ENCODE data around the gene MAPKAP1.
A peak's percentile ranks its signal among the peaks of the same experiment; 100 is the strongest.
"Not testable (repeated sequence)": the region's sequence is repeated elsewhere in the genome, so short reads cannot be mapped to it uniquely, and the experiment has no call there.

The MAPKAP1 gene

DNA sequence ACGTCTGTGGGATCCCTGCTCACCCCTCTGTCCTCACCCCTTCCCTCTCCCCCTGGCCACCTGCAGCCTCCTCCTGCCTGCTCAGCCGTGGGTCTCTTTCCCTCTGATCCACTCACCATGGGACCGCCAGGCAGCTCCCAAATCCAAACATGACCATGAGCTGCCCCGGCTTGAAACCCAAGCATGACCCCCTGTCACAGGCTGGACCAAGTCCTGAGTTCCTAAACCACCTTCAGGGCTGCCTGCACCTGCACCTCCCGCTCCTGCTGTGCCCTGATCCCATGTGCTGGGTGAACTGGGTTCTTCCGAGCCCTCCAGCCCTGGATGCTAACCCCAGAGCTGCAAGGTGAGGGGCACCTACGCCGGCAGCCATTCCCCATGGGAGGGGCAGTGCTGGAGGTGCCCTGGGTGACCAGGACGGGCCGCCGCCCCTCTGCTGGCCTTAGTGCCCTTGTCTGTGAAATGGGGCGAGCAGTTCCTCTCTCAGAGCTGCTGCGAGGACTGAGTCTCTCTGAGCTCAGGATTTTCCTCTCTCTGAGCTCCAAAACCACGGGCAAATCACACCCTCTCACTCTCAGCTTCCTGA is 295.7 kb downstream of the MAPKAP1 start:
- no peak for DNase-seq (ENCODE audit: low spot score)

DNA sequence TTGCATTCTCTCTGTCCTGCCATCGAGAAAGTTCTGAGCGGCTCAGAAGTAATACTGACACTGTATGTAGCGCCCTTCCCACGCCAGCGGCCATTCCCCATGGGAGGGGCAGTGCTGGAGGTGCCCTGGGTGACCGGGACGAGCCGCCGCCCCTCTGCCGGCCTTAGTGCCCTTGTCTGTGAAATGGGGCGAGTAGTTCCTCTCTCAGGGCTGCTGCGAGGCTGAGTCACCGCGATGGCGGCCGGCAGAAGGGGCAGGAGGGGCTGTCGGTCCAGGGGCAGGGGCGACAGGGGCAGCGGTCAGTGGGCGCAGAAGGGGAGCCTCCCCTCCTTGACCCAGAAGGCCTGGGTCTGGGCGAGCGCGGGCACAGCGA is 296.5 kb downstream of the MAPKAP1 start:
- no peak for DNase-seq (ENCODE audit: low spot score)

DNA sequence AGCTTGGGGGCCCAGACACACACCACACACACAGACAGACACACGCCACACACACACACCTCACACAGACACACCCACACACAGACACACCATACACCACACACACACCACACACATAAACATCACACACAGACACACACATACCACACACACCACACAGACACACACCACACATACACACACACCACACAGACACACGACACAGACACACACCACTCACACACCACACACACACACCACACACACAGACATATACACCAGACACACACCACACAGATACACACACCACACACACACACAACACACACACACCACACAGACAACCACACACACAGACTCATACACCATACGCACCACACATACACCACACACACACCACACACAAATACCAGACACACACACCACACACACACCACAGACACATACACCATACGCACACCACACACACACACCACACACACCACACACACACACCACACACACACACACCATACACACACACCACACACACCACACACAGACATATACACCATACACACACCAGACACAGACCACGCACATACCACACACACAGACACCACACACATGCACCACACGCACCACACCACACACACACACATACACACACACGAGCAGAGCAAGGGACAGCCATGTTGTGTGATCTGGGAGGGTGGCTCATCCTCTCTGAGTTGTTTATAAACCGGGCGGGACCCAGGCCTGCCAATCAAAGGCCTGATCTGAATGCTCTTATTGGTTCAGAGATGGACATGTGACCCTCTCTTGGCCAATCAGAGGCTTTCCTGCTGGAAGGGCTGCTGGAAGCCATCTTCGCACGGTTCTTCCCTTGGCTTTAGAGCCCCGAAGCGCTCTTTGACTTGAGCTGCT is 297.1 kb downstream of the MAPKAP1 start:
- peak; percentile 59 for DNase-seq (ENCODE audit: low spot score)

DNA sequence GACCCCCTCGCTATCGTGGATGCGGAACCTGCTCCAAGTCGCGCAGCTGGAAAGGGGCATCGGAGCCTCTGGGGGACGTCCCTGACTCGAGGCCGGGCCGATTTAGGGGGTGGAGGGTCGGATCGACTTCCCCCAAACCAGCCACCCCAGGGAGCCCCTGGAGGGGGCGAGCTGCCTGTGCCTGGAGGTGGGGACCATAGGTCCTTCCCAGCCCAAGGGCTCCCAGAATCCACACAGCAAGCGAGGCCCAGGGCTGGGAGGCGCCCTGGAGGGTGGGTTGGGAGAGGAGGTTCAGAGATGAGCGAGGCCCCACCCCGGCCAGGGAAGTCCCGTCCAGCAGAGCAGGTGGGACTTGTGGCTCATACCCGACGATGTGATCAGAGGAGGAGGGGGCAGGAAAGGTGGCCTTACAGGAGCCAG is 297.8 kb downstream of the MAPKAP1 start:
- no peak for DNase-seq (ENCODE audit: low spot score)

DNA sequence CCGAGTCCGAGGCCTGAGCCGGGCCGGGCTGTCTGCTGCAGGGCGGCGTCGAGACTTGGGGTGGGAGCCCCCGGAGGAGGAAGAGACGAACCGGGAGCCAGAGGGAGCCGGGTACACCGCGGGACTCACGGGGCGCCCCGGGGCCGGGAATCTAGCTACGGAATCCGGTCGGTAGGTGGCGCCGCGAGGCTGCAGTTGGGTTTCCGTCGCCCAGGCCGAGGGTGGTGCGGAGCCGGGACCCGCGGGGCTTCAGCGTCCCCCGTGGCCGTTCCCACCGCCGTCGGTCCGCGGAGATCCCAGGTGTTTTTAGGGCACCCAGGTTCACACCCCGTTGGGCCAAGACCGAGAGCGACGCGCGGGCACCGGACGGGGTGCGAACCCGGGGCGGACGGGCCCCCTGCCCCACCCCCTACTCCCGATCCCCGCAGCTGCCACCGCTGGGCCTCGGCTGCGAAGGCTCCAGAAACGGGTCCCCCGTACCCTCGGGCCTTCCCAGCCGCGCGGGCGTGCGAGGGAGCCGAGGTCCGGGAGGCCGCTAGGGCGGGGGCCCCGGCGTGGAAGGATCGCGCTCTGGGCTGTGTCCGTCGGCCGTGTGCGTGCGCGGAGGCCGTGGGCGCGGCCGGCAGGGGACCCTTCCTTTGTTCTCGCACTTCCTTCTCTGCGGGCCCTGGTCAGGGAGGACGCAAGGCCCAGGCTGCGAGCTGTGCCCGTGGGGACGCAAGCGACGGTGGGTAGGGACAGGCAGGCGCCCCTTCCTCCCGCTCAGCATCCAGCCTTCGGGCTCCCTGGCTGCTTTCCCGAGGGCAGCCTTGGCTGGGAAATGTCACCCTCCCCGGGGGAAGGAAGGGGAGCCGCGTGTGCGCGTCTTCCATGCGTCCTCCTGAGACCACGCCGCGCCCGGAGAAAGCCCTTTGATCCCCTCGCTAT is 298.8 kb downstream of the MAPKAP1 start:
- peak; percentile 92 for DNase-seq (ENCODE audit: low spot score)

DNA sequence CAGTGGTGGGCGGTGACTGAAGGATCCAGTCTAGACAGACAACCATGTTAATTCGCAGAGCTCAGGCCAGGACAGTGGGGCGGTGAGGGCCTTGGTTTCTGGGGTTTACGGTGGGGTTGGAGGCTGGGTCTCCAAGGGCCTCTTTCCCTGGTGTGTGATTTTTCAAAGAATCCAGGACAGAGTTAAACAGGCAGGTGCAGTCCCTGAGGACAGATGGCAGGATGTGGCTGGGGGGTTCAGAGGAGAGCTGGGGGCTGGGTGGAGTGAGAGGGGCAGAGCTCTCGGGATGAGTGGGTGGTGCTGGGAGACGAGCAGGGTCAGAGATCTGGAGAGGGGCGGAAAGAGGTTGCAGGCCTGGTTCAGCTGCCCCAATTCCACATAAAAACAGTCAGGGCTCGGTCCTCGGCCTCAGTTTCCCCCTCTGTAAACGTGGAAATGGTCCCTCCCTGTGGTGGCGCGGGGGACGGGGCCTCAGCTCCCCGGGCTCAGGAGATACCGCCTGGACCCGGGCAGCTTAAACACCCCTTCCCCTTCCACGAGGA is 299.5 kb downstream of the MAPKAP1 start:
- DNase-seq (ENCODE audit: low spot score) = no peak

DNA sequence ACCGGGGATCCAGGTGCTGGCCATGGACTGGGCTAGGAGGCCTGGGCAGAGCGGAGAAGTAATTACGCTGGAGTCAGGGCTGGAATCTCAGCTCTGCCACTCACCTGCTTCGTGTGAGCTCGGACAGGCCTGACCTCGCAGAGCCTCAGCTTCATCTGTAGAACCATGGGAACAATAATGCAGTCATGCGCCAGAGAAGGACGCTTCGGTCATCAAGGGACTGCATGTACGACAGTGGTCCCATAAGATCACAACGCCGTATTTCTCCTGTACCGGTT is 300.3 kb downstream of the MAPKAP1 start:
- DNase-seq (ENCODE audit: low spot score) = no peak

DNA sequence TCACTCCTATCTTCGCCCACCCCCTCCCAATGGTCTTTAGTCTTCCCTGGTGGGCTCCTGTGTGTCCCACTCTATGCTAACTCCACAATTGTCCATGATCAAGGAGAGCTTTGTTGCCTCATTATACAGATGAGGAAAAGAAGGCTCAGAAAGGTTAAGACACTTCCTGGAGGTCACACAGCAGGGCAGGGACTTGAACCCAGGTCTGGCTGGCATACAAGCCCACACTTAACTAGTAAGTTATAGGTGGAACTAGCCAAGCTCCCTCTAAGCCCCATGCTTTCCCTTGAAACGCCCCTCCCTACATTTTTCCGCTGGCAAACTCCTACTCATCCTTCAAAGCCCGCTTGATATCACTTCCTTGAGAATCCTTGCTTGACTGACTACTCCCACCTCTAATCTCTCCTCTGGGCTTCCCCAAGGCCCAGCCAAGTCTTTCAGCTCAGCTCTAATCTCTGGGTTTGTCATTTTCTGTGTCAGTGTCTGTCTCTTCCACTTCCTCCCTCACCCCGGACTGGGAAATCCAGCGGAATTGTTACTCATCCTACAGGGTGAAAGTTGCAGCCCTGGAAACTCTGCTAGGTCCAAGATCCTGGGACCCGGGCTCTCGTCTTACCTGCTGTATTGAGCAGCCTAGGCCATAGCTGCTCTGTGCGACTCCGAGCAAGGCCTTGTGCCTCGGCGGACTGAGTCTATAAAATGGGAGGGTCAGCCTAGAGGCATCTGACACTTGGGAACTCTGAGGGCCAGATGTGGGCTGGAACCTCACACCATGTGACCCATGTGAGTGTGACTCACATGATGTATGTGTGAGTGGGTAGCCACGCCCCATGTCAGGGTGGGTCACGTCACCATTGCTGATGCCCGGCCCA is 300.8 kb downstream of the MAPKAP1 start:
- DNase-seq (ENCODE audit: low spot score) = peak; percentile 29

DNA sequence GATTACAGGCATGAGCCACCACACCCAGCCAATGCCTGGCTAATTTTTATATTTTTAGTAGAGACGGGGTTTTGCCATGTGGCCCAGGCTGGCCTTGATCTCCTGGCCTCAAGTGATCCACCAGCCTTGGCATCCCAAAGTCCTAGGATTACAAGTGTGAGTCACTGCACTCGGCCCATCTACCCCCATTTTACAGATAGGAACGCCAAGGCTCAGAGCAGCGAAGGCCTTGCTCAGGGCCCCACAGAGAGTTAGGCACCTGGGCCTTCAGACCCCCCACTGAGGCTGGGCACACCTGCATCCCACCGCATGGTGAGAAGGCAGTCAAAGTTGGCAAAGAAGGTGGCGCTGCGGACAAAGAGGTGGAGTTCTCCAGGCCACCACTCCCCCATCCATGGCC is 302.3 kb downstream of the MAPKAP1 start:
- DNase-seq (ENCODE audit: low spot score) = no peak

DNA sequence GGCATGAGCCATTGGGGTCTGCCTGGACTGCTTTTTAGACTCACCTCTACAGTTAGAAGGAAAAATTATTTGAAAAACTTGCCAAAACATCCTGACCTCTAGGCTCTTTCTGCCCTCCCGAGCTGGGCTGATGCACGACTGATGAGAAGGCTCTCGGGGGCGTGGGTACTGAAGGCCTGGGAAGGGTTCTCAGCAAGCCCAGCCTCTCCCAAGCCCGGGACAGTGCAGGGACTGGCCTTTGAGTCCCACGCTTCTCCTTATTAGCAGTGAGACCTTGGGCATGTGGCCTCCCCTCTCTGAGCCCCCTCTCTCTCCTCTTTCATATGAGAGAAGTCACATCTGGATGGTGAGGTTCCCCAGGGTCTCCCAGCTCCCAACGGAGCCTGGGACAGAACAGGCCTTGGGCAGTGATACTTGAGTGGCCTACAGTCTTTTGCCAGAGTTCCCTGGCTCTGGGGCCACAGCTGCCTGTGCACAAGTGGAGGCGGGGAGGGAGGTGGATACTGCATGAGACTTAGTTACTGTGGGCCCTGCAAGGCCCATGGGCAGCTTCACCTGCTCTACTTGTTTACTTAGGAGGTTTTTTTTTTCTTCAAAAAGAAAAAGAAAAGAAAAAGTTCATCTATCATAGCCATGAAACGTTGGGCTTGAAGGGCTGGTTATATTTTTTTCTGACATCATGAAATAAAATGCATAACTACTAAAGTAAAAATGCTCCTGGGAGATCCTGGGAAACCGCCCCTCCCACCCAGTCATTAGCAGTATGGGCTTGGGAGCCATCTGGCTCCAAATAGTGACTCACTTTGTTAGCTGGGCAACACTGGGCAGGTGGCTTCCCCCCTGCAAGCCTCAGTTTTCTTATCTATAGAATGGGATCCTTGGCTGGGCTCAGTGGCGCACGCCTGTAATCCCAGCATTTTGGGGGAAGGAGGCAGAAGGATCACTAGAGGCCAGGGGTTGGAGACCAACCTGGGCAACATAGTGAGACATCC is 306.0 kb downstream of the MAPKAP1 start:
- peak; percentile 30 for DNase-seq (ENCODE audit: low spot score)

DNA sequence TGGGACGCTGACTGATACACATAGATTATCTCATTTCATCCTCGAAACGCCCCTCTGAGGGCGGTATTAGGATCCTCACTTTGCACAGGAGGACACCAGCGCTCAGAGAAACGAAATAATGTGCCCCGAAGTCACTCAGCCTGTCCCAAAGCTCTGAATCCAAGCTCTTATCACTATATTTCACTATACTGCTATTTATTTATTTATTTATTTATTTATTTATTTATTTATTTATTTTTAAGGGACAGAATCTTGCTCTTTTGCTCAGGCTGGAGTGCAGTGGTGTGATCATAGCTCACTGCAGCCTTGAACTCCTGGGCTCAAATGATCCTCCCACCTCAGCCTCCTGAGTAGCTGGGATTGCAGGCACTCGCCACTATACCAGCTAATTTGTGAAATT is 306.8 kb downstream of the MAPKAP1 start:
- DNase-seq (ENCODE audit: low spot score) = not testable (repeated sequence)

DNA sequence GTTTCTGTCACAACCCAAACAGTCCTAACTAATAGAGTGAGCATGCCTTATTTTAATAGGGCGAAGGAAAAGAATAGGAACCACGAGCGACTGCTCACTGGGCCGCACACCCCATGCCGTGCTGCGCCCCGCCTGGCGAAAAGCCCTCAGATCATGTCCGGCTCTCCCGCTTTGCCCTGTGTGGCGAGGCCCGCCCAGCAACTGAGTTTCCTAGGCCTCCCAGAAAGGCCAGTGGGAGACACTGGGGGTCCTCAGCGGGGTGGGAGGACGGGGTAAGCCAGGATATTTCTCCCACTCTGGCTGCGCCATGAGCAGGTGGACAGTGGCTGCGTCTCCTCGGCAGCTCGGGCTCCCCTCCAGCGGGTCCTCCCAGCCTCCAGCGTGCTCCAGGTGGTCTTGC is 307.3 kb downstream of the MAPKAP1 start:
- DNase-seq (ENCODE audit: low spot score) = no peak

DNA sequence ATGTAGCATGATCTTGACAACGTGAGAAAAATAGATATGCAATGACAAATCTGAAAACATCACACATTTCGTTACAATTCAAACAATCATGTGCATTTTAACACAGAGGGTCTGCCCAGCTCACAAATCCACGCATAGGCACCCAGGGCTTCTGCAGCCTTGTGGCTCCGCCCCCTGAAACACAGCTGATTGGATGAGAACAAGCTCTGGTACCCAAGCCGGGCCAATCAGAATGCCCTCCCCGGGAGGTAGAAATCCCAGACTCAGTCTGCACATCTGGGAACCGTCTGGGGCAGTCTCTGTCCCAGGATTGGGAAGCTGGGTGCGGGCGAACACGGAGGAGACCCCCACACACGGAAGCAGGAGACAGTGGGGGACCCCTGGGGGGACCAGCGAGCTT is 307.8 kb downstream of the MAPKAP1 start:
- DNase-seq (ENCODE audit: low spot score) = no peak

DNA sequence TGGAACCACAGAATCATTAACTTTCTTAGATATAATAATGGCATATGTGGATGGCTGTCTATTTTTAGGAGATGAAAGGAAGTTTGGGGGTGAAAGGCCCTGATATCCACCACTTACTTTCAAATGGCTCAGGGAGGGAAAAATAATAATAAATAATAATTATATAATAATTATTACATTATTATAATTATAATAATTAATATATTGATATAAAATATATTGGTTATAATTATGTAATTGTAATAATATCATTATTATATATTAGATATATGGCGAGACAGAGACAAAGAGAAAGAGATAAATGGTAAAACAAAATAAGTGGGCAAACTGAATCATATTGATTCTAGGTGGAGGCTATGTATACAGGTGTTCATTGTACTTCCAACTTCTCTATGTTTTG is 308.8 kb downstream of the MAPKAP1 start:
- DNase-seq (ENCODE audit: low spot score) = no peak

DNA sequence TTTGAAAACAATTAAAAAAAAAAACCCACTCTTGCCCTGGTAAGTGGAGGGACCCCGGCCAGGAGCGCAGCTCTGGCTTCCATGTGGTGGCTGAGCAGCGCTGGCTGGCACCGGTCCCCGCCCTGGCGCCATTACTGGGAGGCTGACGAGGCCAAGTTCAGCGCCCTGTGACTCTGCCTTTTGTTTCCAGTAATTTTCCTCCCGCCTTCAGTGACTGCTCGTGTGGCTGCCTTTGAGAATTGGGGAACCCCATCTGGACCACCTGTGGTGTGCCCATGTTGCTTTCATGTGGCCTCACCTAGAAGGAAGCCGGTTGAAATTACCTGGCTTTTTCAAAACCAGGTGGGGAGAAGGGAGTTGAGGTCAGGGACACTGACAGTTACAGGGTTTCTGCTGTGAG is 309.3 kb downstream of the MAPKAP1 start:
- DNase-seq (ENCODE audit: low spot score) = peak; percentile 43

DNA sequence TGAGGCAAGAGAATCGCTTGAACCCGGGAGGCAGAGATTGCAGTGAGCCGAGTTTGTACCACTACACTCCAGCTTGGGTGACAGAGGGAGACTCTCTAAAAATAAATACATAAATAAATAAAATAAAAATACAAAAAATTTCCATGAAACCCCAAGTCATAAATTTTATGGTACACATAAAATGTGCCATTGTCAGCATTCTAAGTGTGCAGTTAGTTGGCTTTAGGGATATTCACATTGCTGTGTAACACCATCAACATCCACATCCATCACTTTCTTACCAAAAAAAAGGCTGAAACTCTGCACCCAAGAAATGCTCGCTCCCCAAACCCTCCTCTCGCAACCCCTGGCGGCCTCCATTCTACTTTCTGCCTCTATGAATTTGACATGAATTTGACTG is 310.2 kb downstream of the MAPKAP1 start:
- no peak for DNase-seq (ENCODE audit: low spot score)

DNA sequence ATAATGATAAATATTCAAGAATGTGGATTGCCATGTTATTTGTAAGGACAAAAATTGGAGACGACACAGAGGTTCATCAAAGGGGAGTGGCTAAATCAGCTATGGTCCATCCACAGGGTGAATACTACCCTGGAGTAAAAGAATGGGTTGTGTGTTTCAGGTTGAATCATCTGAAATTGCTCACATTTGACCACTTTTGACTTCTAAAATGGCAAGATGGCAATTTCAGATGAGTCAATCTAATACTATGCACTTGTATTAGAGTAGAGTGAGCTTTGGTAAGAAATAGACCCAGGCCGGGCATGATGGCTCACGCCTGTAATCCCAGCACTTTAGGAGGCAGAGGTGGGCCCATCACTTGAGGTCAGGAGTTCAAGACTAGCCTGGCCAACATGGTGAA is 313.6 kb downstream of the MAPKAP1 start:
- no peak for DNase-seq (ENCODE audit: low spot score)

DNA sequence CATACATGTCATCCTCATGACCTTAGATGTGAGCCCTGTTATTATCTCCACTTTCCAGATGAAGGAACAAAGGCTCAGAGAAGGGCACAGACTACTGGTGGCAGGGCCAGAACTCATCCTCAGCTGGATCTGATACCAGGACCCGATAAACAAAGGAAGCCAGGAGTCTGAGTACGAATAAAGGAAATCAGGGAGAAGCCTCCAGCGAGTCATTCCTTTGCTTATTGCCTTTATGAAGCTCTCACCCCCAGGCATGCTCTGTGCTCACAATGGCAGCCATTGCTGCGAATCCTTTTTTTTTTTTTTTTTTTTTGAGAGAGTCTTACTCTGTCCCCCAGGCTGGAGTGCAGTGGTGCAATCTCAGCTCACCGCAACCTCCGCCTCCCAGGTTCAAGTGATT is 315.3 kb downstream of the MAPKAP1 start:
- no peak for DNase-seq (ENCODE audit: low spot score)

DNA sequence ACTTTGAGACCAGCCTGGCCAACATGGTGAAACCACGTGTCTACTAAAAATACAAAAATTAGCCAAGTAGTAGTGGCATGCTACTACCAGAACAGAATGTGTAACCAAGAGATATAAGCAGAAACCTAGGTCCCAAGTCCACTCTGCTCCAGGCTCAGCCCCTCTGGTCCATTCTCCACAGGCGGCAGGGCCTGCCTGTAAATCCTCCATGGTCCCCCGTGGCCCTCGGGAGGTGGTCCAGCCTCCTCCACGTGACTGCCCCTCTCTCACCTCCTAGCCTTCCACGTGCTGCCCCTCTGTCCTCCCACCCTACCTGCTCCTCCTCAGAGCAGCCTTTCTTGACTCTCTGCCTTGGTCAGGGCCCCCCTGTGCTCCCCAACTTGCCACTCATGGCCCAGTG is 318.0 kb downstream of the MAPKAP1 start:
- no peak for DNase-seq (ENCODE audit: low spot score)

DNA sequence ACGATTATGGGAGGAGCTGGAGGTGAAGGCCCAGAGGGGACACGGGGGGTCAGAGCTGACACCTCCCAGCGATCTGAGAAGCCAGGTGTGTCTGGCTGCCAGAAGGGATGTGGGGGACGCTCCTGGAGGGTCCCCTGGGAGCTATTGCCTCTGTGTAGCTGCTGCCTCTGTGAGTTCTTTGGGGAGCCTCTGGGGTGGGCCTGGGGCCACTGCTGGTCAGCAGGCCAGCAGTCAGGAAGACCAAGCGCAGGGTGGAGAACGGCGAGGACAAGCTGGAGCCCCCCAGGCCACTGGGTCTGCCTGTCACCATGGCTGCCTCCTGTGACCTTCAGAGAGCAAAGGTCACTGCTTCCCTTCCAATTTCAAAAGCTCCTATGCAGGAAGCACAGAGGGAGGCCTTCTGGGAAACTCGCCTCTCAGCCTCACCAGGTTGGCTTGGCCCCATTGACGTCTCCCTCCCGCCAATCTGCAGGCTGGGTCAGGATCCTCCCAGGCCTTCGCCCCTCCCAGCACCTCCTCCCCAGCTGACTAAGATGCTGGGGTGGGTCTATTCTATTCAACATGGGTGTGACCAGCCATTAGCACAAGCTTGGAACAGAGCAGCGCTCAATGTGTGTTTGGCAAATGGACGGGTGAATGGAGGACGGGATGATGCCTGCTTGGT is 319.0 kb downstream of the MAPKAP1 start:
- DNase-seq (ENCODE audit: low spot score) = no peak

All from AG08395 (cell line).